ENCODE results near the gene TSTD1. TPM values are rescaled to one million over a fixed set of nuclear protein-coding genes. Genes with fewer than 3 reads are reported as not detected.

The TSTD1 gene
- total RNA-seq, 1 donor from 2014 or later, result 9.5 TPM

GRCh38 chr1:161054232-161054631, 15.5 kb upstream of the TSTD1 start:
- no peak for FAIRE-seq
- Histone ChIP-seq H4K20me1 (ENCODE audit: insufficient read depth, low read length) (no peaks in the 10 kb centered on the region), H3K27ac (ENCODE audit: low read depth, low read length) (no peak overlapping the region), H2AFZ (ENCODE audit: low read depth, low read length) (no peak overlapping the region), H3K9me3 (ENCODE audit: insufficient read depth, low read depth, low read length) (no peaks in the 10 kb centered on the region), H3K27me3 (ENCODE audit: insufficient read depth, low read length) (no peaks in the 10 kb centered on the region), H3K4me1 (ENCODE audit: insufficient read depth, low read length) (peaks cover 3% of the 10 kb centered on the region), H3K4me2 (ENCODE audit: low read length) (no peak overlapping the region), H3K4me3 (ENCODE audit: insufficient read depth, low read depth, low read length) (no peak overlapping the region), H3K36me3 (ENCODE audit: insufficient read depth, low read length) (no peaks in the 10 kb centered on the region), H3K9ac (ENCODE audit: low read length) (no peak overlapping the region), H3K79me2 (ENCODE audit: insufficient read depth, low read length) (no peaks in the 10 kb centered on the region)
- H3K4me1 Mint-ChIP-seq (ENCODE audit: low read depth, unreplicated experiment), result no peaks in the 10 kb centered on the region
- peaks cover 2% of the 10 kb centered on the region for H3K36me3 Mint-ChIP-seq (ENCODE audit: low read depth, unreplicated experiment)
- H3K27ac Mint-ChIP-seq (ENCODE audit: unreplicated experiment), result no peak overlapping the region
- peaks cover 12% of the 10 kb centered on the region for H3K9me3 Mint-ChIP-seq (ENCODE audit: unreplicated experiment)
- H3K27me3 Mint-ChIP-seq (ENCODE audit: low read depth, unreplicated experiment), result no peaks in the 10 kb centered on the region
- DNase-seq (ENCODE audit: low read depth), result no peak
- no peak overlapping the region for H3K4me3 Mint-ChIP-seq (ENCODE audit: unreplicated experiment)
- TF ChIP-seq CTCF (IDR thresholded peaks at IDR 0.05; ENCODE audit: insufficient read depth, low read depth, low read length), result no peak
- TF ChIP-seq EZH2 (IDR thresholded peaks at IDR 0.05; ENCODE audit: insufficient read depth, low read length), result no peak

- no peak overlapping the region for H3K27ac ChIP-seq (ENCODE audit: low read depth, low read length)
These were observed 14.1 kb upstream of the TSTD1 start for GRCh38 chr1:161052899-161053298.

More at GRCh38 chr1:161052899-161053298, 14.1 kb upstream of the TSTD1 start:
- Mint-ChIP-seq H3K4me1 (ENCODE audit: low read depth, unreplicated experiment) (no peaks in the 10 kb centered on the region), H3K27me3 (ENCODE audit: low read depth, unreplicated experiment) (no peaks in the 10 kb centered on the region), H3K27ac (ENCODE audit: unreplicated experiment) (no peak overlapping the region), H3K9me3 (ENCODE audit: unreplicated experiment) (peaks cover 19% of the 10 kb centered on the region), H3K4me3 (ENCODE audit: unreplicated experiment) (no peak overlapping the region), H3K36me3 (ENCODE audit: low read depth, unreplicated experiment) (peaks cover 10% of the 10 kb centered on the region)
- Histone ChIP-seq H3K9ac (ENCODE audit: low read length) (no peak overlapping the region), H3K36me3 (ENCODE audit: insufficient read depth, low read length) (no peaks in the 10 kb centered on the region), H3K4me3 (ENCODE audit: insufficient read depth, low read depth, low read length) (no peak overlapping the region), H3K79me2 (ENCODE audit: insufficient read depth, low read length) (no peaks in the 10 kb centered on the region), H2AFZ (ENCODE audit: low read depth, low read length) (no peak overlapping the region), H3K9me3 (ENCODE audit: insufficient read depth, low read depth, low read length) (peaks cover 6% of the 10 kb centered on the region), H3K4me1 (ENCODE audit: insufficient read depth, low read length) (peaks cover 3% of the 10 kb centered on the region), H3K4me2 (ENCODE audit: low read length) (no peak overlapping the region), H3K27me3 (ENCODE audit: insufficient read depth, low read length) (no peaks in the 10 kb centered on the region), H4K20me1 (ENCODE audit: insufficient read depth, low read length) (no peaks in the 10 kb centered on the region)
- no peak for FAIRE-seq
- DNase-seq (ENCODE audit: low read depth), result no peak
- no peak for TF ChIP-seq EZH2 (IDR thresholded peaks at IDR 0.05; ENCODE audit: insufficient read depth, low read length)
- no peak for TF ChIP-seq CTCF (IDR thresholded peaks at IDR 0.05; ENCODE audit: insufficient read depth, low read depth, low read length)
